ENCODE measurements around the gene GBX1.

GBX1 gene

DNA sequence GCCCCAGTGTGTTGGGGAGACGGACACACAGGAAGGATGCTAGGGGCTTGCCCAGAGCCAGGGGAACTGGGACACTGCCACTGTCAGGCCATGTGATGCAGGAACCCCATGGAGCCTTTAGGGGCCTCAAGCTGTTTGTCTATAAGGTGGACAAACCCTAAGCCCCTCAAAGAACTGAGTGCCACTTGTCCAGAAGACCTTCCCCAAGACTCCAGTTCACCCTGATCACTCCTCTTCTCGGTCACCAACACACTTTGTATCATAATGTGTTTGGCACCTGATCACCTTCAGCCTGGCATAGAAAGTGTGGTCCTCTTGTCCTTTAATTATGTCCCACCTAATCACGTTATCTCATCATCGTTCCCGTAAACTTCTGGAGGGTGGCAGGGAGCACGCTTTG is 42.1 kb upstream of the GBX1 start:
- no peak for DNase-seq (ENCODE audit: low read depth, low spot score)
- no peak overlapping the region for H3K4me3 ChIP-seq (ENCODE audit: low read depth, low read length)
- TF ChIP-seq, protein P1, sequence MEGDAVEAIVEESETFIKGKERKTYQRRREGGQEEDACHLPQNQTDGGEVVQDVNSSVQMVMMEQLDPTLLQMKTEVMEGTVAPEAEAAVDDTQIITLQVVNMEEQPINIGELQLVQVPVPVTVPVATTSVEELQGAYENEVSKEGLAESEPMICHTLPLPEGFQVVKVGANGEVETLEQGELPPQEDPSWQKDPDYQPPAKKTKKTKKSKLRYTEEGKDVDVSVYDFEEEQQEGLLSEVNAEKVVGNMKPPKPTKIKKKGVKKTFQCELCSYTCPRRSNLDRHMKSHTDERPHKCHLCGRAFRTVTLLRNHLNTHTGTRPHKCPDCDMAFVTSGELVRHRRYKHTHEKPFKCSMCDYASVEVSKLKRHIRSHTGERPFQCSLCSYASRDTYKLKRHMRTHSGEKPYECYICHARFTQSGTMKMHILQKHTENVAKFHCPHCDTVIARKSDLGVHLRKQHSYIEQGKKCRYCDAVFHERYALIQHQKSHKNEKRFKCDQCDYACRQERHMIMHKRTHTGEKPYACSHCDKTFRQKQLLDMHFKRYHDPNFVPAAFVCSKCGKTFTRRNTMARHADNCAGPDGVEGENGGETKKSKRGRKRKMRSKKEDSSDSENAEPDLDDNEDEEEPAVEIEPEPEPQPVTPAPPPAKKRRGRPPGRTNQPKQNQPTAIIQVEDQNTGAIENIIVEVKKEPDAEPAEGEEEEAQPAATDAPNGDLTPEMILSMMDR (IDR thresholded peaks at IDR 0.05; ENCODE audit: low read depth, low read length) = no peak
- in situ Hi-C loops (cut with HindIII; ENCODE audit: low sequenced_read_pairs) = no loop called here

DNA sequence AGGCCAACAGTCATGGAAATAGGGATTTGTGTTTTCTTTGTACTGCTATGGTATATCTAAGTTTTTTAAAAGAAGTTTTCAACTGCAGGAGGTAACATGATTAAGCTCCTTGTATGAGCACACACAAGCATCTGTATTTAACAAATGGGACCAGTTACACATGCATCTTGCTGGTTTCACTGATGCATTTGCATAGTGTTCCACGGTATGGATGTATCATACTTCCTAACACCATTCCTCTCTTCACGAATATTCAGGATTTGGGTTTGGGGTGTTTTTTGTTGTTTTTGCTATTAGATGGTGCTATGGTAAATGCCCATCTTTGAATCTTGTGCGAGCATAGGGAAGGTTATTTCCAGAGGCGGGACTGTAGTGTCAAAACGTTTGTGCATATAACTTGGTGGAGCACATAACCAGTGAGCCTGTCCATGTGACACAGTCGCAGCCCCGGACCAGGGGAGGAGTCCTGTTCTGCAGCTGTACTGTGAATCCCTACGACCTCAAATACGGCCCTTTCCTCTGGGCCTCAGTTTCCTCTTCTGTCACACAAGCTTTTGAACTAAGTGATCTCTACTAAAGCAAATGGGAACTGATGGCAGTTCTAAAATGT is 40.9 kb upstream of the GBX1 start:
- no peak overlapping the region for H3K4me3 ChIP-seq (ENCODE audit: low read depth, low read length)
- no peak for DNase-seq (ENCODE audit: low read depth, low spot score)
- TF ChIP-seq, protein P1 (IDR thresholded peaks at IDR 0.05; ENCODE audit: low read depth, low read length) = no peak
- in situ Hi-C loops (cut with HindIII; ENCODE audit: low sequenced_read_pairs) = no loop called here

DNA sequence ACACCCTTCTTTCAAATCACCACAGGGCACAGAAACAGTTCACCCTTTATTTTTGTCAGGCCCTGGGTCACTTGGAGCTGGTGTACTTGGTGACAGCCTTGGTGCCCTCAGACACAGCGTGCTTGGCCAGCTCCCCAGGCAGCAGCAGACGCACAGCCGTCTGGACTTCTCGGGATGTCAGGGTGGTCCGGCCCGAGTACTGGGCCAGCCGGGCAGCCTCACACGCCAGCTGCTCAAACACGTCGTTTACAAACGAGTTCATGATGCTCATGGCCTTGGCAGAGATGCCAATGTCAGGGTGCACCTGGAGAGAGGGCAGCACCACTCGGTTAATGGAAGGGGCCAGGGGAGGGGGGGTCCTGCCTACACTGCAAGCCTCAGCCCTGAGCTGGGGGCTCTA is 40.3 kb upstream of the GBX1 start:
- no peak overlapping the region for H3K4me3 ChIP-seq (ENCODE audit: low read depth, low read length)
- in situ Hi-C loops (cut with HindIII; ENCODE audit: low sequenced_read_pairs) = no loop called here
- TF ChIP-seq, protein P1 (IDR thresholded peaks at IDR 0.05; ENCODE audit: low read depth, low read length) = no peak
- DNase-seq (ENCODE audit: low read depth, low spot score) = no peak

- no peak for DNase-seq (ENCODE audit: low read depth, low spot score)
- H3K4me3 ChIP-seq (ENCODE audit: low read depth, low read length) = no peak overlapping the region
- in situ Hi-C loops (cut with HindIII; ENCODE audit: low sequenced_read_pairs) = no loop called here
- TF ChIP-seq, protein P1 (IDR thresholded peaks at IDR 0.05; ENCODE audit: low read depth, low read length) = no peak
Observed at GRCh38 chr7:151207315-151207714, 39.8 kb upstream of the GBX1 start.

- in situ Hi-C loops (cut with HindIII; ENCODE audit: low sequenced_read_pairs) = no loop called here
- DNase-seq (ENCODE audit: low read depth, low spot score) = no peak
- H3K4me3 ChIP-seq (ENCODE audit: low read depth, low read length) = no peak overlapping the region
- TF ChIP-seq, protein P1 (IDR thresholded peaks at IDR 0.05; ENCODE audit: low read depth, low read length) = no peak
Observed at GRCh38 chr7:151206914-151207313, 39.4 kb upstream of the GBX1 start.

DNA sequence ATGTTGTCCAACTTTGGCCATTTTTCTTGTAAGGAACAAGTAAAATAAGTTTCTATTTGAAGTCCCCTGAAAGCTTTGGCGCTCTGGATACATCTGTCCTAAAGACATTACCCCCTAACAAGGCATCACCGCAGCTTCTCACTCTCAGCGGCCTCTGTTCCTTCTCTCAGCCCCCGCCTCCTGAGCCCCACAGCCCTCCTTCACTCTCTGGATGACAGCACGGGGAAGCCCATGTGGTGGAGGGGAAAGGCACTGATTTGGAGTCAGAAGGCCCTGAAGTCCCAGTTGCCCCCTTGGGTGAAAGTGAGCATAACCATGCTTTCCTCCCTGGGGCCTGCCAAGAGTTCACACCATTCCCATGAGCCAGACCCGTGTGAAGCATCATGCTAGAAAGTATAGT is 38.2 kb upstream of the GBX1 start:
- TF ChIP-seq, protein P1 (IDR thresholded peaks at IDR 0.05; ENCODE audit: low read depth, low read length) = no peak

More for the DNA sequence above, 38.2 kb upstream of the GBX1 start:
- H3K4me3 ChIP-seq (ENCODE audit: low read depth, low read length) = no peak overlapping the region
- in situ Hi-C loops (cut with HindIII; ENCODE audit: low sequenced_read_pairs) = no loop called here
- DNase-seq (ENCODE audit: low read depth, low spot score) = no peak

All from astrocyte of the spinal cord (primary cell).